Body of pancreas (tissue), 4 donors: ENCODE data around the gene EBLN2. TPM values are rescaled to one million over a fixed set of nuclear protein-coding genes. Genes with fewer than 3 reads are reported as not detected.

Experiments
- ATAC-seq: fragments of 150-250 bp; one replicate; pipeline ENCODE4 v1.9.1; 2016
- DNase-seq, 4 donors: peaks; one replicate each; pipeline ENCODE4 v3.0.0-alpha.2; 2019
- H3K27ac ChIP-seq, 4 donors: fragments of 200-600 bp; sonication (generic); 1 replicate in 3 of 4; 2 replicates in 1 of 4; pipeline versions ENCODE4 v1.5.1 to v1.6.1; 2016 to 2019; ENCODE audit warnings: mild to moderate bottlenecking in 1 of 4, mixed read lengths in 1 of 4, moderate library complexity in 1 of 4
- H3K27me3 ChIP-seq, 2 donors: fragments of 200-600 bp; sonication (generic); one replicate each; pipeline ENCODE4 v1.6.0; 2016; ENCODE audit warnings: mild to moderate bottlenecking in 1 of 2
- H3K36me3 ChIP-seq, 2 donors: fragments of 200-600 bp; sonication (generic); replicated peaks in 1 of 2; 2 replicates each; pipeline ENCODE4 v1.5.1; 2016; ENCODE audit warnings: low read depth in 2 of 2; ENCODE audit not compliant: insufficient read depth in 1 of 2
- H3K4me1 ChIP-seq: fragments of 200-600 bp; sonication (generic); one replicate; pipeline ENCODE4 v1.6.0; 2016
- H3K4me3 ChIP-seq, 2 donors: fragments of 200-600 bp; sonication (generic); 1 replicate in 1 of 2; 2 replicates in 1 of 2; pipeline ENCODE4 v1.5.1; 2016 to 2019
- H3K9me3 ChIP-seq, 3 donors: fragments of 200-600 bp; sonication (generic); 1 replicate in 2 of 3; 2 replicates in 1 of 3; pipeline ENCODE4 v1.5.1; 2016
- CTCF ChIP-seq, 7 experiments: fragments of 450-650 bp in 4 of 7; fragments of 200-600 bp in 3 of 7; sonication (generic) in 3 of 7; IDR thresholded peaks; one replicate each; pipeline ENCODE4 v1.5.1; 2016 to 2019; ENCODE audit warnings: antibody characterized with exemption in 7 of 7
- POLR2A ChIP-seq, 3 donors: fragments of 450-650 bp; IDR thresholded peaks; one replicate each; pipeline ENCODE4 v1.6.1; 2016; ENCODE audit warnings: antibody characterized with exemption in 3 of 3, mild to moderate bottlenecking in 2 of 3
- WGBS, 2 donors: methylation state at CpG; one replicate each; pipeline ENCODE4 v1.1.5; 2017; 5-methylcytosine and 5-hydroxymethylcytosine counted together
- intact Hi-C: fragments of 100-400 bp; cut with DNase I; formaldehyde crosslinking; loops from one replicate; pipeline ENCODE4 v1.15.1; 2023
- total RNA-seq, 2 donors: library from RNA; depleted of rRNA; stranded (reverse); fragments of >200 nt; gene quantifications; one replicate each; pipeline ENCODE4 v1.1.0, GENCODE V29; 2016

The EBLN2 gene
- total RNA-seq, 2 donors from 2014 or later, result 6.7 to 11.5 TPM

GRCh38 chr3:73024836-73025235, 36.6 kb upstream of the EBLN2 start:
- TF ChIP-seq CTCF (IDR thresholded peaks at IDR 0.05) (no peak), POLR2A (IDR thresholded peaks at IDR 0.05) (no peak)
- H3K9me3 ChIP-seq, result no peaks in the 10 kb centered on the region
- H3K4me1 ChIP-seq, result peaks cover 47% of the 10 kb centered on the region
- intact Hi-C loops, result no loop called here
- no peak overlapping the region for H3K4me3 ChIP-seq
- no peak overlapping the region for H3K27ac ChIP-seq
- H3K27me3 ChIP-seq, result no peaks in the 10 kb centered on the region
- DNase-seq, result no peak
- H3K36me3 ChIP-seq, result no peaks in the 10 kb centered on the region
- ATAC-seq, result no peak

GRCh38 chr3:73026111-73026759, 35.2 kb upstream of the EBLN2 start:
- H3K36me3 ChIP-seq, result no peaks in the 10 kb centered on the region
- no peak for DNase-seq
- intact Hi-C loops, result no loop called here
- TF ChIP-seq POLR2A (IDR thresholded peaks at IDR 0.05) (no peak), CTCF (IDR thresholded peaks at IDR 0.05) (no peak)
- no peak overlapping the region for H3K4me3 ChIP-seq
- no peak overlapping the region for H3K27ac ChIP-seq
- no peaks in the 10 kb centered on the region for H3K27me3 ChIP-seq
- no peaks in the 10 kb centered on the region for H3K9me3 ChIP-seq
- 81 to 93% methylated on average over 6 of the region's 6 CpGs for WGBS, 2 donors
- no peak for ATAC-seq
- peaks cover 42% of the 10 kb centered on the region for H3K4me1 ChIP-seq

GRCh38 chr3:73026760-73027113, 34.7 kb upstream of the EBLN2 start:
- ATAC-seq, result no peak
- no peaks in the 10 kb centered on the region for H3K36me3 ChIP-seq
- WGBS, 2 donors, result 82 to 87% methylated on average over 2 of the region's 2 CpGs
- DNase-seq, result no peak
- no peak overlapping the region for H3K4me3 ChIP-seq
- TF ChIP-seq CTCF (IDR thresholded peaks at IDR 0.05) (no peak), POLR2A (IDR thresholded peaks at IDR 0.05) (no peak)
- peaks cover 38% of the 10 kb centered on the region for H3K4me1 ChIP-seq
- H3K9me3 ChIP-seq, result no peaks in the 10 kb centered on the region
- H3K27ac ChIP-seq, result no peak overlapping the region
- intact Hi-C loops, result no loop called here
- H3K27me3 ChIP-seq, result no peaks in the 10 kb centered on the region

- ATAC-seq (no peak), DNase-seq (no peak)
- no peak for TF ChIP-seq CTCF (IDR thresholded peaks at IDR 0.05)
- no peak for TF ChIP-seq POLR2A (IDR thresholded peaks at IDR 0.05)
- WGBS, 2 donors, result 81 to 96% methylated on average over 4 of the region's 4 CpGs
- intact Hi-C loops, result no loop called here
- no peaks in the 10 kb centered on the region for H3K36me3 ChIP-seq
- no peak overlapping the region for H3K27ac ChIP-seq
- no peaks in the 10 kb centered on the region for H3K9me3 ChIP-seq
- no peak overlapping the region for H3K4me3 ChIP-seq
- no peaks in the 10 kb centered on the region for H3K27me3 ChIP-seq
- peaks cover 32% of the 10 kb centered on the region for H3K4me1 ChIP-seq
Observed at GRCh38 chr3:73028803-73029202, 32.7 kb upstream of the EBLN2 start.

DNA sequence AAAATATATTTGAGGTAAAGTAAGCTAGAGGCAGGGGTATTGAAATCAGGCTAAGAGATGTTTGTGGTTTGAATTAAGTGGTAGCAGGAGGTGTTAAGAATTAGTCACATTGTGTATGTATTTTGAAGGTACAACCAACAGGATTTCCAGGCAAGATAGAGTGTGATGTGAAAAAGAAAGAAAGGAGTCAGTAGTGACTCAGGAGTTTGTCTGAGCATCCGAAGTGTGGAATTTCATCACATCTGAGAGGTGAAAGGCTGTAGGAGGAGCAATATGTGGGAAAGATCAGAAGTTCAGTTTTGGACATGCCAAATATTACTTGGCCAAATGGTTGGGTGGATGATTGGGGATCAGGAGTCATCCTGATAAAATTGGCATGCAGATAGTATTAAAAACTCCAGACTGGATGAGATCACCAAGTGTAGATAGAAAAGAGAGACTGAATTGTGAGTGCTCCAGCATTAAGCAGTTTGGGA, 32.1 kb upstream of the EBLN2 start:
- WGBS, 2 donors, result 38 to 58% methylated on average over 1 of the region's 1 CpG
- no peak for DNase-seq
- TF ChIP-seq CTCF (IDR thresholded peaks at IDR 0.05), result no peak
- Histone ChIP-seq H3K4me3 (no peak overlapping the region), H3K9me3 (no peaks in the 10 kb centered on the region), H3K36me3 (no peaks in the 10 kb centered on the region), H3K27ac (no peak overlapping the region), H3K27me3 (no peaks in the 10 kb centered on the region), H3K4me1 (peaks cover 29% of the 10 kb centered on the region)
- intact Hi-C loops, result no loop called here
- peak; percentile 48 for ATAC-seq
